ENCODE data around the gene MAP6. TPM values are rescaled to one million over a fixed set of nuclear protein-coding genes. Genes with fewer than 3 reads are reported as not detected.

The MAP6 gene
- total RNA-seq, 2 experiments from 2014 or later = not detected

DNA sequence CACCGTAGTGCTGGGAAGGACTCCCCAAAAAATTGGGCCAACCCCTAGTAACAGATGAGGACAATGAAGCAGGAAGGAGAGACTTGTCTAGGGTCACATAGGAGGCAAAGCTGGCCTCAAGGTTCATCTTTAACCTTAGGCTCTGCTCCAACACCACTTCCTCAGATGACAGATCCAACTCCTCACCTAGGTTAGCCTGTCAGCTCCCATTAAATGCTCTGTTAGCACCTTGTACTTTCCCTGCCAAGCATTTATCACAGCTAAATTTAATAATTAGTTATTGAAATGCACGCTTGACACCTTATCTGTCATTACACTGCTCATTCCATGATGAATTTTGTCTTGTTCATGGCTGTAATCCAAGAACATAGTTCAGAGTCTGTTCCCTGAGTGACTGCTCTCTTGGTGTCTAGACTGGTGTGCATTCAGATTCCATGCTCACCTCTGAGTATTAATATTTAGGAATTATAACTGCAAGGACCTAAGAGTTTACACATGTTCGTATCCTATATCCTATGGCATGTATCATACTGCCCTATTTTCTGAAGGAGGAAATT, 18.6 kb downstream of the MAP6 start:
- ChIA-PET POLR2A (no interaction called here), CTCF (no interaction called here)
- TF ChIP-seq, protein P1, sequence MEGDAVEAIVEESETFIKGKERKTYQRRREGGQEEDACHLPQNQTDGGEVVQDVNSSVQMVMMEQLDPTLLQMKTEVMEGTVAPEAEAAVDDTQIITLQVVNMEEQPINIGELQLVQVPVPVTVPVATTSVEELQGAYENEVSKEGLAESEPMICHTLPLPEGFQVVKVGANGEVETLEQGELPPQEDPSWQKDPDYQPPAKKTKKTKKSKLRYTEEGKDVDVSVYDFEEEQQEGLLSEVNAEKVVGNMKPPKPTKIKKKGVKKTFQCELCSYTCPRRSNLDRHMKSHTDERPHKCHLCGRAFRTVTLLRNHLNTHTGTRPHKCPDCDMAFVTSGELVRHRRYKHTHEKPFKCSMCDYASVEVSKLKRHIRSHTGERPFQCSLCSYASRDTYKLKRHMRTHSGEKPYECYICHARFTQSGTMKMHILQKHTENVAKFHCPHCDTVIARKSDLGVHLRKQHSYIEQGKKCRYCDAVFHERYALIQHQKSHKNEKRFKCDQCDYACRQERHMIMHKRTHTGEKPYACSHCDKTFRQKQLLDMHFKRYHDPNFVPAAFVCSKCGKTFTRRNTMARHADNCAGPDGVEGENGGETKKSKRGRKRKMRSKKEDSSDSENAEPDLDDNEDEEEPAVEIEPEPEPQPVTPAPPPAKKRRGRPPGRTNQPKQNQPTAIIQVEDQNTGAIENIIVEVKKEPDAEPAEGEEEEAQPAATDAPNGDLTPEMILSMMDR (IDR thresholded peaks at IDR 0.05) = no peak
- no peak overlapping the region for H3K4me3 Mint-ChIP-seq
- Histone ChIP-seq H3K27ac (ENCODE audit: low read depth in 1 of 2, low read length in 2 of 2) (no peak overlapping the region), H3K4me1 (ENCODE audit: insufficient read depth, low read length) (no peaks in the 10 kb centered on the region), H3K27me3 (ENCODE audit: control insufficient read depth in 1 of 2, insufficient read depth in 2 of 2, low read length in 2 of 2) (no peaks in the 10 kb centered on the region), H3K9me3 (ENCODE audit: control insufficient read depth in 1 of 2, insufficient read depth in 1 of 2, low read length in 2 of 2) (no peaks in the 10 kb centered on the region), H3K4me3 (ENCODE audit: low read length) (no peak overlapping the region), H3K36me3 (ENCODE audit: insufficient read depth, low read length) (no peaks in the 10 kb centered on the region)
- no peak overlapping the region for H3K27ac Mint-ChIP-seq
- no peaks in the 10 kb centered on the region for H3K9me3 Mint-ChIP-seq
- intact Hi-C loops (cut with DNase I, micrococcal nuclease) = no loop called here
- DNase-seq (no peak), ATAC-seq (ENCODE audit: poor library complexity) (no peak)
- H3K4me1 Mint-ChIP-seq (ENCODE audit: low read depth) = no peaks in the 10 kb centered on the region
- no peaks in the 10 kb centered on the region for H3K27me3 Mint-ChIP-seq
- no peaks in the 10 kb centered on the region for H3K36me3 Mint-ChIP-seq (ENCODE audit: low read depth)

DNA sequence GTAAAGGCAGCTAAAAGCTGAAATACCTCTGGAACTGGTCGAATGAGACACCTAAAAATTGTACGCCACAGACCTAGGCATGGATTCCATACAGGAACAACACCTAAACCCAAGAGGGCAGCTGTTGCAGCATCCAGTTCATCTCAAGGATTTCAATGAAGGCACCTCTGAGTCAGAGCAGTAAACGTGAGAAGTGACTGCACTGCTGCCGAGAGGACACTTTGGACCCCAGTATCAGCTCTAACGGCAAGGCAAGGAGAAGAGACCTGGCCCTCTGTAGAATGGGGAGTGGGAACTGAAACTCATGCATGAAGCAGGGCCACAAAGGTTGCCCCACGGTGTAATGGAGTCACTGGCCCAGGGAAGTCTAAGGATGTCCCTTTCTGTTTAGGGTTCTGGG, 23.9 kb downstream of the MAP6 start:
- intact Hi-C loops (cut with DNase I, micrococcal nuclease) = no loop called here
- Mint-ChIP-seq H3K4me1 (ENCODE audit: low read depth) (no peaks in the 10 kb centered on the region), H3K27me3 (peaks cover 18% of the 10 kb centered on the region), H3K9me3 (no peaks in the 10 kb centered on the region), H3K4me3 (no peak overlapping the region), H3K36me3 (ENCODE audit: low read depth) (no peaks in the 10 kb centered on the region), H3K27ac (no peak overlapping the region)
- ChIA-PET CTCF (no interaction called here), POLR2A (no interaction called here)
- no peaks in the 10 kb centered on the region for H3K27me3 ChIP-seq (ENCODE audit: control insufficient read depth in 1 of 2, insufficient read depth in 2 of 2, low read length in 2 of 2)
- TF ChIP-seq, protein P1 (IDR thresholded peaks at IDR 0.05) = no peak
- no peak overlapping the region for H3K4me3 ChIP-seq (ENCODE audit: low read length)
- ATAC-seq (ENCODE audit: poor library complexity) = no peak
- H3K36me3 ChIP-seq (ENCODE audit: insufficient read depth, low read length) = no peaks in the 10 kb centered on the region
- no peak for DNase-seq
- H3K27ac ChIP-seq (ENCODE audit: low read depth in 1 of 2, low read length in 2 of 2) = no peak overlapping the region
- no peaks in the 10 kb centered on the region for H3K4me1 ChIP-seq (ENCODE audit: insufficient read depth, low read length)
- H3K9me3 ChIP-seq (ENCODE audit: control insufficient read depth in 1 of 2, insufficient read depth in 1 of 2, low read length in 2 of 2) = no peaks in the 10 kb centered on the region

DNA sequence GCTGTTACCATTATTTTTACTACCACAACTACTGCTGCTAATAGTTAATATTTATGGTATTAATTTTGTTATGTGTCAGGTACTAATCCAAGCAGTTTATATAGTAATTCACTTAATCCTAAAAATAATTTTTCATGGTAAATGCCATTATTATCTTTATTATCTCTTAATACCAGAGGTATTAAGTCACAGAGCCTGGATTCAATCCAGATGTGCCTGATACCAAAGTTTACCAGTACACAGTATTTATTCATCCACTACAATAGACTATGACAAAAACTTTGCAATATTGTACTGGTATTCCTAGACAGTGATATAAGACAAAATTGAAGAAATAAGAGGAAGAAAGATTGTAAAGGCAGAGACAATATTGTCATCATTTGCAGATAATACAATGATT, 24.5 kb downstream of the MAP6 start:
- intact Hi-C loops (cut with DNase I, micrococcal nuclease) = no loop called here
- CTCF ChIA-PET = no interaction called here
- no peak overlapping the region for H3K27ac ChIP-seq (ENCODE audit: low read depth in 1 of 2, low read length in 2 of 2)
- no peak for ATAC-seq (ENCODE audit: poor library complexity)
- TF ChIP-seq, protein P1 (IDR thresholded peaks at IDR 0.05) = no peak
- H3K27me3 ChIP-seq (ENCODE audit: control insufficient read depth in 1 of 2, insufficient read depth in 2 of 2, low read length in 2 of 2) = no peaks in the 10 kb centered on the region
- no peak overlapping the region for H3K4me3 ChIP-seq (ENCODE audit: low read length)
- H3K4me1 ChIP-seq (ENCODE audit: insufficient read depth, low read length) = no peaks in the 10 kb centered on the region
- no peaks in the 10 kb centered on the region for H3K36me3 ChIP-seq (ENCODE audit: insufficient read depth, low read length)
- H3K36me3 Mint-ChIP-seq (ENCODE audit: low read depth) = no peaks in the 10 kb centered on the region
- H3K4me3 Mint-ChIP-seq = no peak overlapping the region
- no peak overlapping the region for H3K27ac Mint-ChIP-seq
- POLR2A ChIA-PET = no interaction called here
- no peaks in the 10 kb centered on the region for H3K9me3 ChIP-seq (ENCODE audit: control insufficient read depth in 1 of 2, insufficient read depth in 1 of 2, low read length in 2 of 2)
- H3K9me3 Mint-ChIP-seq = no peaks in the 10 kb centered on the region
- no peak for DNase-seq
- no peaks in the 10 kb centered on the region for H3K4me1 Mint-ChIP-seq (ENCODE audit: low read depth)
- H3K27me3 Mint-ChIP-seq = peaks cover 24% of the 10 kb centered on the region
